GM18868 (cell line): ENCODE results near the gene EFNA2.
"Not testable (repeated sequence)": the region's sequence is repeated elsewhere in the genome, so short reads cannot be mapped to it uniquely, and the experiment has no call there.

Experiments used
- ATAC-seq: cut with Tn5 transposase; IDR thresholded peaks from one replicate; pipeline ENCODE4 v1.9.1; 2021; ENCODE audit warnings: mild to moderate bottlenecking, moderate library complexity; ENCODE audit not compliant: unreplicated experiment

Gene EFNA2

DNA sequence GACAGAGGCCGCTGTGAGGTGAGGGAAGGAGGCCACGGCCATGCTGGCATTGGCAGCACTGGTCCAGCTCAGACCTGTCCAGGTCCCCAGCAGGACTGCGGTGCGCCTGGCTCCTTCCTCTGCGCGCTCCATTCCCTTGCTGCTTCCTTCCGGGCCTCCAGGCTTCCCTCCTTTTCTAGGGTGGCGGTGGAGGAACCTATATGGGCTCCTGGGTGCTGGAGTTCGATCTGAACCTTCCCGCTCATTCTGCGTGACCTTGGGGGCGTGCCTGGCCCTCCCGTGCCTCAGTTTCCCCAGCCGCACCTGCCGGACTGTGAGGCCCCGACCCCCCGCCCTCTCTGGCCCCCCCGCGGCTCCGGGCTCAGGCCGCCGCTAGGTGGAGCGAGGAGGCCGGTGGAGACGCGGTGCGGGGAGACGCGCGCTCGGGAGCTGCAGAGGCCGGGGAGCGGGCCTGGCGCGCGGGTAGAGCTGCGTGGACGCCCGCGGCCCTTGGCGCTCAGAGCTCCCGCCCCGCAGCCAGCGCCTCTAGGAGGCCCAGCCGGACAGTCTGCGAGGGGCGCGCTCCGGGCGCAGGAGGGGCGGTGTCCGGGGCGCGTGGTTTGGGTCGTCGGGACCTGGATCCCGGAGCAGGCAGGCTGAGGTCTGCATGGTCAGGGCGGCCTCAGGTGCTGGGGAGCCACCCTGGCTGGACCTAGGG lies 29.9 kb downstream of the EFNA2 start:
- no peak for ATAC-seq

DNA sequence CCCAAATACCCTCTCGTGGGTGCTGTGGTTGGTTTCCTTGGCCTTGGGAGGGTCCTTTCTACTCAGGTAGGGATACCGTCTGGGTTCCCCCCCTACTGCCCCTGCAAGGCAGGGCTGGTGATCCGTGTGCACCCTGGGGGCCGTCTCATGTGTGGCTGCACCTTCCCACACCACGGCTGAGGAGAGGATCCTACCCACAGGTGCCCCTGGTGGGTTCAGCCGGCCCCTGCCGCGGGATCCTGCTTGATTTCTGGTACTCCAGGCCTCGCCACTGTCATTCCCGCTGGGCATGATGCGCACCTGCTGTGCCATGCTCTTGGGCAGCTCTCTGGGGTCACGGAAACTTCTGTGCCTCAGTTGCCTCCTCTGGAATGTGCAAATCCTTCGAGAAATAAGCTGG lies 30.8 kb downstream of the EFNA2 start:
- no peak for ATAC-seq

DNA sequence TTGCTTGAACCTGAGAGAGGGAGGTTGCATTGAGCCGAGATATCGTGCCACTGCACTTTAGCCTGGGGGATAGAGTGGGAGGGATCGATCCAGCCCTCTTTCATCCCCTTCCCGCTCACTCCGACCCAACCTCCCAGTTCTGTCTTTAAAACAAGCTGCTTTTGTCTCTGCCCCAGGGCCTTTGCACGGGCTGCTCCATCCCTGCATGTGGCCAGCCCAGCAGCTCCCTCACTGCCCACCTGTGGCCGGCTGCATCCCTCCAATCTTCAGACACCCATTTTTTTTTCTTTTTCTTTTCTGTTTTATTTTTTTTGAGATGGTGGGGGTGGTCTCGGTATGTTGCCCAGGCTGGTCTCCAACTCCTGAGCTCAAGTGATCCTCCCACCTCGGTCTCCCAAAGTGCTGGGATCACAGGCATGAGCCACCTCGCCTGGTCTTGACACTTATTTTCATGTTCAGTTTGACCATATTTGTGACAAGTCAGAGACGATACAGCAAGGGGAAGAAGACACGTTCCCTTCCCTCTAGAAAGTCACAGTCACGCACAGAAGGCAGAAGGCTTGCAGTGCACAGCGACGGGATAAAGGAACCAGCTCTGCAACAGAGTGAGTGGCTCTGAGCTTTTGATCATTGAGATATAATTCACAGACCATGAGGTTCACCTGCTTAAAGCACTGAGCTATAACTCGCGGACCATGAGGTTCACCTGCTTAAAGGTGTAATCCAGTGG lies 31.8 kb downstream of the EFNA2 start:
- no peak for ATAC-seq

DNA sequence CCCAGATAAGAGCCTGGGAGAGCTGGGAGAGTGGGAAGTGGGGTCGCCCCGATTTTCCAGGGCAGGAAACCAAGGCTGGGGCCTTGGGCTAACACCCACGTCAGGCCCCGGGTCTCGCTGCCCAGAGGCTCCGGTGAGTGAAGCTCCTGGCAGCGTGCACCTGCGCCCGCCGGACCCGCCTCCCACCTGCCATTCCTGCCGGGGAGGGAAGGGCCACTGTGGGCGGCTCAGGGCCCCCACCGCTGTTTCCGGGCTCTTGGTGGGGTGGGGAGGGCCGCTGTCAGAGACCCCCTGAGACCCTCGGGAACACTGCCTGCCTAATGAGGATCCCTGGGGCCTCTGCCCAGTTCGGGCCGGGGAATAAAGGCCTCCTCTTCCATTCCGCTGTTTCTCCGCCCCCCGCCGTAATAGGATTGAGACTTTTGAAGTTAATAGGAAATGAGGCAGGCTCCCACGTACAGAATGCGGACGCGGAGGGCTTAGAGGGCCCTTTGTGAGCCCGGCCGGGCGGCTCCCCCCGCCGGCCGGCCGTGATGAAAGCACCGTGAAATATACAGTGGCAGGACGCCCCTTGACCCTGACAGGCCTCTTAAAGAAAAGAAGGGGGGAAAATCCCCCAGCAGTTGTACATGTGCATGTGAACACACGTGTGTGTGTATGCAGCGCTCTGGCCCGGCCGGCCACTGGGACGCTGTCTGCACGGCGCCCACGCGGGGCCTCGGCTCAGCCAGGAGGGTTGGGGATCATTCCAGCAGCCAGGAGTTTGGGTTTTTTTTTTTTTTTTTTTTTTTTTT lies 33.2 kb downstream of the EFNA2 start:
- no peak for ATAC-seq

DNA sequence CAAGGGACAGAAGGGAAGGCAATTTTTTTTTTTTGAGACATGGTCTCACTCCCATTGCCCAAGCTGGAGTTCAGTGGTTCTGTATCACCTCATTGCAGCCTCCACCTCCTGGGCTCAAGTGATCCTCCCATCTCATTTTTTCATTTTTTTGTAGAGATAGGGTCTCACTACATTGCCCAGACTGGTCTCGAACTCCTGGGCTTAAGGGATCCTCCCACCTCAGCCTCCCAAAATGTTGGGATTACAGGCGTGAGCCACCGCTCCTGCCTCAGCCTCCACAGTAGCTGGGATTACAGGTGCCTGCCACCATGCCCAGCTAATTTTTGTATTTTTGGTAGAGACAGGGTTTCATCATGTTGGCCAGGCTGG lies 34.6 kb downstream of the EFNA2 start:
- not testable (repeated sequence) for ATAC-seq

DNA sequence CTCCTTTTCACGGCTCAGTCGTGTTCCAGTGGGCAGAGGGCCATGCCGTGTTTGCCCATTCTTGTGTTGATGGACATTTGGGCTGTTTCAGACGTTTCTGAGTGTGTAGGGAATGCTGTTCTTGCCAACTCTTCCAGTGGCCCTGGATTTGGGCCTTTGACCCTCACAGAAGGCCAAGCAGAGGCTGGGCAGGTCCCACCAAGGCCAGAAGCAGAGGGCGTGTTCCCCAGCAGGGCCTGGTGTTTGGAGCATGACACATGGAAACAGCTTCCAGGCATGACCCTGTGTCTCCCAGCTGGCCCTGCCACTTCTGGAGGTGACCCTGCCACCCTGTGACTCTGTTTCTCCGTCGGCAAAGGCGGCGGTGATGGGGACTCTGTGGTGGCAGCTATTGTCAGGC lies 35.9 kb downstream of the EFNA2 start:
- ATAC-seq: no peak

DNA sequence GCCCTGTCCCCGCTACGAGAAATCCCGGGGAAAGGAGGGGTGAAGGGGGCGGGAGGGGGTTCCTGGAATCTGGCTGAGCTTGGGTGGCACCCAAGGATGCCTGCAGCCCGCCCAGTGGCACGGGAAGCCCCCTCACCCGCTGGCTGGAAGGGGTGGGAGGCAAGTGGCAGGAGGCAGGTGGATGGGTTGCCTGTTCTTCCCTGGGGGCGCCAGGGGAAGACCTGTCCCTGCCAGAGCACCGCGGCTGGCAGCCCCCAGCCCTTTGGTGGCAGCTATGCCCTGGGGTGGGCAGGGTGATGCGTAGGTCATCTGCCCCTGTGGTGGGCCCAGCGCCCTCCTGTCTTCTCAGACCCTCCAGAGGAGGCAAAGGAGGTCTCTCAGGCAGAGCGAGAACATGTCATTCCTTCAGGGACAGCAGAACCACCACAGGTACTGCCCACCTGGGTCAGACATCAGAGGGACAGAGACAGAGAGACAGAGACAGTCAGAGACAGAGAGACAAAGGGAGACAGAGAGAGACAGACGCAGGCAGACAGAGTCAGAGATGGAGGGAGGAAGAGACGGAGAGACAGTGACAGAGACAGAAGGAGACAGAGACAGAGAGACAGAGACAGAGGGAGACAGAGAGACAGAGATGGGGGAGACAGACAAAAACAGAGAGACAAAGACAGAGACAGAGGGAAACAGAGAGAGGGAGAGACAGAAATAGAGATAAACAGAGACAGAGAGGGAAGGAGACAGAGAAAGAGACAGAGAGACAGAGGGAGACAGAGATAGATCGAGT lies 36.7 kb downstream of the EFNA2 start:
- no peak for ATAC-seq

DNA sequence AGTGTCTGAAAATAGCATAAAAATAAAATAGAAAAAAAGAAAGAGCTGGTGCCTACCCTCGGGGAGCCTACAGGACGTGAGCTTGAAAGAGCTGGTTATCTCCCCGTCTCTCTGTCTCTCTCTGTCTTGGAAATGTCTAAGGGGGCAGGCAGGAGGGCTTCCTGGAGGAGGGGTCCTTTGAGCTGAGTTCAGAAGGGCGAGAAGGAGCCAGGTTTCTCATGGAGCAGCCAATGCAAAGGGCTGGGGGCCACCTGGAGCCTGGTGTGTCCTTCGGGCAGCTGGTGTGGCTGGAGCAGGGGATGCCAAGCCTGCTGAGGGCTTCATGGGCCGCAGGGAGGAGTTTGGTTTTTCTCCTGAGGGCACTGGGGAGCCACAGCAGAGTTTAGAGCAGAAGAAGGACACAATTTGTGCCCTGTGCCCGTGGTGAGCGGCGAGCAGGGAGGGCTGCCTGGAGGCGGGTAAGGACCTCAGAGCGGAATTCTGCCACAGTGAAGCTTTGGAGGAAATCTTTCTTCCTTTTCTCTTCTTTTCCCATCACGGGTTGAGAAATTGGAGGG lies 38.7 kb downstream of the EFNA2 start:
- ATAC-seq: no peak

DNA sequence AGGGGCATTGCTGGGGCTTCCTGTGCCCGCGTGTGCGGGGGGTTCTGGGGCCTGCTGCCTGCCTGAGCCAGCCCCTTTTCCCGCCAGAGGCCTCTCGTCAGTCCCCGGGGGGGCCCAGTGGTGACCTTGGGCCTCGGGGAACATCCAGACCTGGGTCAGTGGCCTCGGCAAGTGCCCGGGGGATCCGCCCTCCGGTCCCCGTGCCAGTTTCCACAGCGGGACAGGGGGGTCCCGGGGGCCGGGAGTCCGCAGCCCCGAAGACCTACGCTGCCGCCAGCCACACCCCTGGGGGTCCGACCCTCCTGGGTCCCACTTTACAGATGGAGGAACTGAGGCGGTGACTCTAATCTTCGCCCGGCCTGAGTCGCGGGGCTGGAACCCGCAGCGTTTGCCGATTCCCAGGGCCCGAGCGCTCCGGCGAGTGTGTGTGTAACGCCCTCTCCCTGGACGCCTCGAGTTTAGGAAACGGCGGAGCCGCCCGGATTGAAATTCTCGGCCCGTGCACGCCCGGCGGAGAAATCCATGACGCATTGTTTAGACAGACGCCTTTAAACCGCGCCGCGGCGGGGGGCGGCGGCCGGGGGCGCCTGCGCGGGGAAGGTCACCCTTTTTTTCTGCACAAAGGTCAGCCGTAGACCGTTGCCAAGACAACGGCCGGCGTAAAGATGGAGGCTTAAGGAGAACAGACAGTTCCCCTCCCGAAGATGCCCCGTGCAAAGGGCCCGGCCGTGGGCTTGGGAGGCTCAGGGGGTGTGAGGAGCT lies 39.3 kb downstream of the EFNA2 start:
- ATAC-seq: no peak

DNA sequence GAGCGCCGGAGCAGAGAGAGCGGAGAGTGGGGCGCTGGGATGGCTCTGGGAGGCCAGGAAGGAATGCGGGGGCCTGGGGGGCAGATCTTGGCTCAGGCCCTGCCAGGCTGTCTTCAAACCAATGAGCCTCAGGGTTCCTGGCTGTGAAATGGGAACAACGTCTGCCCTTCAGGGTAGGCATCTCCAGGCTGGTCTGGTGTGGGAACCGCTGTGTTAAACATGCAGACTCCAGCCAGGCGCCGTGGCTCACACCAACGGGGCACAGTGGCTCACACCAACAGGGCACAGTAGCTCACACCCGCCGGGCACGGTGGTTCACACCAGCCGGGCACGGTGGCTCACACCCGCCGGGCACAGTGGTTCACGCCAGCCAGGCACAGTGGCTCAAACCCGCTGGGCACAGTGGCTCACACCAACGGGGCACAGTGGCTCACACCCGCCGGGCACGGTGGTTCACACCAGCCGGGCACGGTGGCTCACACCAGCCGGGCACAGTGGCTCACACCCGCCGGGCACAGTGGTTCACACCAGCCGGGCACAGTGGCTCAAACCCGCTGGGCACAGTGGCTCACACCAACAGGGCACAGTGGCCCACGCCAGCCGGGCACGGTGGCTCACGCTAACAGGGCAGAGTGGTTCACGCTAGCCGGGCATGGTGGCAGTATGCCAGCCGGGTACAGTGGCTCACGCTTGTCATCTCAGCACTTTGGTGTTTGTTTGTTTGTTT lies 40.1 kb downstream of the EFNA2 start:
- no peak for ATAC-seq

DNA sequence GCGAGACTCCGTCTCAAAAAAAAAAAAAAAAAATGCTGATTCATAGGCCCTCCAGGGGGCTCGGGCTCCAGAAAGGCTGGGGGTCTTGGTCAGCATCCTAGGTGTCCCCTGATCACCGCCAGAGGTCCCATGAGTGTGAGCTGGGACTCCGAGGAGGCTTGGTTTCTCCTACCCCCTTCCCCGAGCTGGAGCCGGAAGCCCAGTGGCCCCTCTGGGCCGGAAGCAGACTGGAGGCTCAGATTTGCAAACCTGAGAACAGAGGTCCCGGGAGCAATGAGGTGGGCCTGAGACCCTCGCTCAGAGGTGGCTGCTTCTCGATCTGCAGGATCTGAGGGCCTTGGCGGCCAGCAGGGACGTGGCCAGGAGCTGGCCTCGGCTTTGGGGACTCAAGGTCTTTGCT lies 41.5 kb downstream of the EFNA2 start:
- no peak for ATAC-seq

DNA sequence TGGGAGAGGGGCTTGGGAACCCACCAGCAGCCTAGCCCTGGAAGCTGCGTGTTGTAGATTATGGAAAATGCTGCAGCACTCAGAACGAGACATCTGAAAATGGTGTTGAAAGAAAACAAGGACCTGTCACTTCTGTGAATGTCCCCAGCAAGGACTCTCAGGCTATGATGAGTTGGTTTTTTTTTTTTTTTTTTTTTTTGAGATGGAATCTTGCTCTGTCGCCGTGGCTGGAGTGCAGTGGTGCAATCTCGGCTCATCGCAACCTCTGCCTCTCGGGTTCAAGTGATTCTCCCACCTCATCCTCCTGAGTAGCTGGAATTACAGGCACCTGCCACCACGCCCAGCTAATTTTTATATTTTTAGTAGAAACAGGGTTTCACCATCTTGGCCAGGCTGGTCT lies 46.5 kb downstream of the EFNA2 start:
- not testable (repeated sequence) for ATAC-seq

DNA sequence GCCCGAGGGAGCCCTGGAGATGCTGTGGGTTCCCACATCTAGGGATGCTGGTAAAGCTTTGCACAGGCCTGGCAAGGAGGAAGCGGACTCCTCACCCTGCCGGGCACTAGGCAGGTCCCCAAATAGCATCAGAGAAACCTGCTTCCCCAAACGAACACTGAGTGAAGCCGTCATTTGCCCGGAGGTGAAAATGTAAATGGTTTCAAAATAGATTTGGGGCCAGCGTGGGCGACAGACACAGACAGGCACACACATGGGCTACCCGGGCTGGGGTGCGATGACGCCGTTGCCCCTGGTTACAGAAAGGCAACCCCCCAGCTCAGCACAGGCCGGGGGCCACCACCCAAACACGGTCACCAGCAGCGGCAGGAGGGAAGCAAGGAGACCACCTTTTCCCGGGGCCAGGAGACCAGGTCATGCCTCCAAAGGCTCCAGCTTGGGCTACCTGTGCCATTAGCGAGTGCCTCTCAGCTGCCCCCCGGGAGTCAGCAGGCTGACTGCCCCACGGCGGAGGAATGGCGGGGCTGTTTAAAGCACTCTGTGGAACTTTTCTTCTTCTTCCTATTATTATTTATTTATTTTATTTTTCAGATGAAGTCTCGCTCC lies 50.5 kb downstream of the EFNA2 start:
- no peak for ATAC-seq

DNA sequence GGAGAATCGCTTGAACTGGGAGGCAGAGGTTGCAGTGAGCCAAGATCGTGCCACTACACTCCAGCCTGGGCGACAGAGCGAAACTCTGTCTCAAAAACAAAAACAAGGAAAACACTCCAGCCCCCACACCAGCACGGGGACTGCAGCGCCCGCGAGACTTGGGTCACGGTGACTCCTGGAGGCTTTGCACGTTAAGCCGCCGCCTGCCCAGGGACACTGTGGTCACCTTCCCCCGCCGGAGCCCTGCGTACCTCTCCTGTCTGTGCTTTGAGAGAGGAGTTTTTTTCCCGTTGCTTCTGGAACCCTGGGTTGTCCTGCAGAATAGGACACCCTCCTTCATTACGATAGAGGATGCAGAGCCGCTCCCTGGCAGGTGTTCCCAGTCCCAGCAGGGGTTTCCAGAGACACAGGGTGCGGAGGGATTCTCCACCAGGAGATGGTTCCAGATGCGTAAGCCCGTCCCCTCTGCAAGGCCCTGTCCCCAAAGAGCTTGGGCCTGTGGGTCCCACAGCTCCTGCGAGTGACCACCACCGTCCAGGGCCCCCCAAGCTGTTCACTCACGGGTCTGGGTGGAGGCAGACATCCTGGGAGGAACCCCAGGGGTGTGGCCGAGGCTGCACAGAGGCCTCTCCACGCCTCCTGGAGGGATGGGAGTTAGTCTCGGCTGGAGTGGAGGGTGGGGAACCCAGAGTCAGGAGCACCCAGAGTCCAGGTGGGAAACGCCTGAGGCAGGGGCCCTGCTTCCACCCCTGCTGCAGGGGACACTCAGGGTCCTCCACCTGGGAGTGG lies 55.2 kb downstream of the EFNA2 start:
- ATAC-seq: no peak

DNA sequence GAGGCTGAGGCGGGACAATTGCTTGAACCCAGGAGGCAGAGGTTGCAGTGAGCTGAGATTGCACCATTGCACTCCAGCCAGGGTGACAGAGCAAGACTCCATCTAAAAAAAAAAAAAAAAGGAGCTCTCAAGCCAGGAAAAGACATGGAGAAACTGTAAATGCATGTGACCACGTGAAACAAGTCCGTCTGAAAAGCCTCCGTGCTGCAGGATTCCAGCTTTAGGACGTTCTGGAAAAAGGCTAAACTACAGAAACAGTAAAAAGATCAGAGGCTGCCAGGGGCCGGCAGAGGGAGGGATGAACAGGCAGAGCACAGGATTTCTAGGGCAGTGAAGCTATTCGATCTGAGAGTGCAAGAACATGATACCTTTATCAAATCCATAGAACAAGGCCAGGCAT lies 57.4 kb downstream of the EFNA2 start:
- ATAC-seq: no peak

DNA sequence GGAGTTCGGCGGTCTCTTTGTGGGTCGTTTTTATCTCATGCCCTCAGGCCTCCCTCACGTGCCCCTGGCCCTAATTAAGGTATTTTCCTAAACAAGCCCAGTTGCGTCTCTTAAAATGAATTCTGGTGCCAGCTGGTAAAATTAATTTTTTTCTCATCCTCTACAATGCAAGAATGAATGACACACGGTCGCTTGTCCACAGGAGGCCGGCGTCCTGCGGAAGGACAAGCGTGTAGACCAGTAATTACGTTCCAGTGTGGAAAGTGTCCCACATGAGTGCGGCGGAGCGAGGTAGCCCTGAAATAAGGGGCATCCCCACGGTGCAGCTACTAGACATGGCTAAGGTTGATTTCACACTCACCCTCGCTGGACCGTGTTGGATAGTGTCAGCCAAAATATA lies 63.5 kb downstream of the EFNA2 start:
- no peak for ATAC-seq

DNA sequence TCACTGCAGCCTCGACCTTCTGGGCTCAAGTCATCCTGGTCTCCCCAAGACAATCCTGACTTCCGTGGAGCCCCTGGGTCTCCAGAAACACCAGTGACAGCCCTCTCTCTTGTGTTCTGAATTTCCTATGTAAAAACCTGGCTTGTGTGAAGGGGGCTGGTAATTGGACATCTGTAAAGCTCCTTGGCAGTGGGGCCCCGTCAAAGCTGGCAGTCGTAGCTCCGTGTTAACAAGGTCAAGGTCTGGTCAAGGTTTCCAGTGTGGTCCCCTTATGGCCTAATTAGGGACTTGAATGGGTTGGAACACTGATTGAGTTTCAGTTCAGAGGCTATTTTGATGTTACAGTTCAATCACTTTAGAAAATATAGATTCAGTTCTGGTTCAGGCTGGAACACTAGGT lies 65.2 kb downstream of the EFNA2 start:
- no peak for ATAC-seq
